Stimulated activated CD4-positive, alpha-beta T cell treated with anti-CD3 and anti-CD28 coated beads, Interleukin-2, amount 100 ng/mL, for 48 hours (primary cell): Measurements from ENCODE around the gene SLC4A2.
"Not testable (repeated sequence)": the region's sequence is repeated elsewhere in the genome, so short reads cannot be mapped to it uniquely, and the experiment has no call there.

ENCODE experiments used
- DNase-seq, 2 donors: peaks; one replicate each; pipeline ENCODE4 v3.0.0-alpha.2; 2020

Gene SLC4A2

GRCh38 chr7:151024435-151025056, 34.8 kb upstream of the SLC4A2 start, which contains the start of gene ATG9B:
ATG9B (minus strand) TSS chr7:151024494; CDS start chr7:151024423, 71 bp downstream.
- DNase-seq, result no peak

DNA sequence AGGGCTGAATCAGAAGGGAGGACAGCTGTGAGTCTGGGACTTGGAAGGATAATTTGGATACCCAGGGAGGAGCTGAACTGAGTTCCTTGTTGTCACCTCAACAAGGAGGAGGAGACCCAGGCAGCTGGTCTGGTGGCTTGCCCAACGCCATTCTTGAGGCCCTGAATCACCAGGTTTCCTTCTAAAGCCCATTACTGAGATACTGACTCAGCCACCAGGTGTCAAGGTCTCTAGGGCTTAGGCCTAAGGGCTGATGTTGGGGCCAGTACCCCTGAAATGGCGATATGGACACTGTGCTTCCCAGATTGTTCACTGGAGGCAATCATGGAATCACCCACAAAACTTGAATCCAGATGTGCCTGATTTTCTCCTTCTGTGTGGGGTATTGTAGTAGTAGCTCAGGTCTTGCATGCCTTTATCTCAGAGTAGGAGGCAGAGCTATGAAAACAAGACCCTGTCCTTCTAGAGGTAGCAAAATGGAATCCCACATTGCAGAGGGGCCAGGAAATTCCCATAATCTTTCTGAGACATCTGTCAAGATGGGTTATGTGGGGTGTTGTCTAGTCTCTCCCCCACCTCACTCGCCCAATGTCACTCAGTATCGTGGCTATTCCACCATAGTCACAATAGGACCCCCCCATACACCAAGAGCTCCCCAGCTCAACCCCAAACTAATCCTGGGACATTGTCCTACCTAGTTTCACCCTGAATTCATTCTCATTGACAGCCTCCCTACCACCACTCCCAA, 33.3 kb upstream of the SLC4A2 start:
- DNase-seq, result no peak

DNA sequence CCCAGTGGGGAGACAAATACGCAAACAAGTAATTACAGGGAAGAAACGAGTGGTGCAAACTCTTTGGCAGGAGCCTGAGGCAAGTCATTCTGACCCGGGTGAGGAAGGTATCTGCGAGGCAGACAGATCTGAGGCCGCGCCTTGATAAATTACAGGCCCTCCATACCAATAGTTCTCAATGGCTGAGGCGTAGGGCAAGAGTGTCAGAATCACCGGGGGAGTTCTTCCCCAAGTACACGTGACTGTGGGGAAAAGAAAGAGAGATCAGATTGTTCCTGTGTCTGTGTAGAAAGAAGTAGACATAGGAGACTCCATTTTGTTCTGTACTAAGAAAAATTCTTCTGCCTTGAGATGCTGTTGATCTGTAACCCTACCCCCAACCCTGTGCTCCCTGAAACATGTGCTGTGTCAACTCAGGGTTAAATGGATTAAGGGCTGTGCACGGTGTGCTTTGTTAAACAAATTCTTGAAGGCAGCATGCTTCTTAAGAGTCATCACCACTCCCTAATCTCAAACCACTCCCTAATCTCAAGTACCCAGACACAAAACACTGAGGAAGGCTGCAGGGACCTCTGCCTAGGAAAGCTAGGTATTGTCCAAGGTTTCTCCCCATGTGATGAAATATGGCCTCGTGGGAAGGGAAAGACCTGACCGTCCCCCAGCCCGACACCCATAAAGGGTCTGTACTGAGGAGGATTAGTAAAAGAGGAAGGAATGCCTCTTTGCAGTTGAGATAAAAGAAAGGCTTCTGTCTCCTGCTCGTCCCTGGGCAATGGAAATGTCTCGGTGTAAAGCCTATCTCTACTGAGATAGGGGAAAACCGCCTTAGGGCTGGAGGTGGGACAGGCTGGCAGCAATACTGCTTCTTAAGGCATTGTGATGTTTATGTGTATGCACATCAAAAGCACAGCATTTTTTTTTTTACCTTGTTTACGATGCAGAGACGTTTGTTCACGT, 32.3 kb upstream of the SLC4A2 start:
- DNase-seq, result not testable (repeated sequence)

DNA sequence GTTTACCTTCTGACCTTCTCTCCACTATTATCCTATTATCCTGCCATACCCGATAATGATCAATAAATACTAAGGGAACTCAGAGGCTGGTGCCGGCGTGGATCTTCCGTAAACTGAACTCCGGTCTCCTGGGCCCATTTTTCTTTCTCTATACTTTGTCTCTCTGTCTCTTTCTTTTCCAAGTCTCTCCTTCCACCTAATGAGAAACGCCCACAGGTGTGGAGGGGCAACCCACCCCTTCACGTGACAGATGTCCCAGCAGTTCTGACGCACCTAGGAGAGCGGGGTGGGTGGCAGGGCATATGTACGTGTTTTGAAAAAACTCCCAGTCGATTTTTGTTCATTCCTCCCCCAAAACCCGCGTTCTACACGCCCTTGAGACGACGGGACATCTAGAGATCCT, 31.7 kb upstream of the SLC4A2 start:
- DNase-seq, result not testable (repeated sequence)

- DNase-seq, result peak; percentile 96 to 97
These were observed 31.1 kb upstream of the SLC4A2 start, which contains the start of gene ABCB8 for GRCh38 chr7:151028131-151028947. ABCB8 (plus strand) TSS chr7:151028450; CDS start chr7:151028516, 66 bp downstream.

DNA sequence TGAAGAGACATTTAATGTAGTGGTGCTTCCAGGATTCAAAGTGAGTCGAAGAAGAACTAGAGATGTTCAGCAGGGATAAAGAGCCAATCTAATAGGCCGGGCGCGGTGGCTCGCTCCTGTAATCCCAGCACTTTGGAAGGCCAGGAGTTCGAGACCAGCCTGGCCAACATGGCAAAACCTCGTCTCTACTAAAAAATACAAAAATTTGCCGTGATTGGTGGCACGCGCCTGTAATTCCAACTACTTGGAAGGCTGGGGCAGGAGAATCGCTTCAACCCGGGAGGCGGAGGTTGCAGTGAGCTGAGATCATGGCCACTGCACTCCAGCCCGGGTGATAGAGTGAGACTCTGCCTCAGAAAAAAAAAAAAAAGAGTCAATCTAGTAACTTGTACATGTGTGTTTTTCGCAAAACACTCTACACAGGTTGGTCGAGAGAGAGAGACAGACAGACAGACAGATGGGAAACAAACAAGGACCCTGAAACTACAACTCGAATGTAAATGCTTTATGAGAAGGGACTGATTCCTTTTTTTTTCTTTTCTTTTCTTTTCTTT, 30.4 kb upstream of the SLC4A2 start:
- DNase-seq, result no peak

DNA sequence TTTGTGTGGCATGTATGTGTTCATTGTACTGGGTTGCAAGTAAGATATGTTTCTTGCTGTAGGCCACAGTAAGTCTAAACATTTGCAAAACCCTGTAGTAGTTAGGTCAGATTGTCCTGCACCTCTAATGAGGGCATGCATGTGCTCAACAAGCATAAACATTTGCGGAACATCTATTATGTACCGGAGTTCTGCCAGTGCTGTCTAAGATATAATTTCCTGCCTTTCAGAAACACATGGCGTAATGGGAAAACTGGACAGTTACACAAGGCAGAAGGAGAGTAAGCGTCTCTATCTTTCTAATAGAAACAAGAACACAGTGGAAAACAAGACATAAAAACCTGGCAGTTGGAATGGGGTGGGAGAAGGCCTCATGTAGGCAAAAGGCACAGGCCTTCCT, 28.4 kb upstream of the SLC4A2 start:
- no peak for DNase-seq

GRCh38 chr7:151032936-151033863, 26.2 kb upstream of the SLC4A2 start:
- DNase-seq, result no peak

DNA sequence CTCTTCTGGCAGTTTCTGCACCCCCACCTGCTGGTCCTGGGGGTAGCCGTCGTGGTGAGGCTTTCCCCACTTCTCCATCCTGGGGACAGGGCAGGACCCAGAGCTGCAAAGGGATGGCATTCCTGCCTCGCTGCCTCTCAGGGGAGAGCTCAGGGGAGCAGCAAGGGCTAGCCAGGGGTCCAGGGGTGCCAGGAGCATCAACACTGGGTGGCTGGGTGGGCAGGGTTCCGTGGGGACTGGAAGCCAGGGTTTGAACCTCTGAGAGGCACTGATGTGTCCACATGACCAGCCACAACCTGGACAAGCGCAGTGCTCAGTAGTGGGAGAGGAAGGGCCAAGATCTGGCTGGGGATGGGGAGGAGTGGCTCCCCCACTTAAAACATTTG, 25.5 kb upstream of the SLC4A2 start:
- no peak for DNase-seq

- no peak for DNase-seq
These were observed 24.9 kb upstream of the SLC4A2 start for GRCh38 chr7:151034312-151035025.

DNA sequence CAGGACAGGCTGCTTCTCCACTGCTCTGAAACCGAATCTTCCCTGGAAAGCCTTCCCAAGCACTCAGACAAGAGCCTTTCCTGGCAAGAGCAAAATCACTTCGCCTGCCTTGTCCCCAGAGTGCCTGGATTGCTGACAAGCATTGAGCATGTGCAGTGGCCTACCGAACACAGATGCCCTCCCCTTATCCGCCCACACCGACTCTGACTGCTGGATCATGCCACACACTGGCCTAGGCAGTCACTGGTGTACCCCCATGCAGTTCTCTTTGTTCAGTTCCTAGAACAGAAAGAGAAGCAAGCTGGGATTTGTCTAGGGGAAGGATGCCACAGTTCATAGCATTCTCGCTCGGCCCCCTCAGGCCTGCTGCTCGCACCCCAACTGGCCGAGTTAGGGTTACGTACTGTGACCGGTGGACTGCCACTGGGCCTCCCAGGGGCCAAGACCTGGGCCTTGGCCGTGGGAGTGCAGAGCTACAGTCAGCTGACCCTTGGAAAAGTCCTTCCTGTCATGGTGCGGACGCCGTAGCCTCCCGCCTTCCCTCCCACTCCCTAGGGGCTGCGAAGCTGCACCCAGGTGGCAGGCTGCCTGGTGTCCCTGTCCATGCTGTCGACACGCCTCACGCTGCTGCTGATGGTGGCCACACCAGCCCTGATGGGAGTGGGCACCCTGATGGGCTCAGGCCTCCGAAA, 24.2 kb upstream of the SLC4A2 start:
- no peak for DNase-seq

DNA sequence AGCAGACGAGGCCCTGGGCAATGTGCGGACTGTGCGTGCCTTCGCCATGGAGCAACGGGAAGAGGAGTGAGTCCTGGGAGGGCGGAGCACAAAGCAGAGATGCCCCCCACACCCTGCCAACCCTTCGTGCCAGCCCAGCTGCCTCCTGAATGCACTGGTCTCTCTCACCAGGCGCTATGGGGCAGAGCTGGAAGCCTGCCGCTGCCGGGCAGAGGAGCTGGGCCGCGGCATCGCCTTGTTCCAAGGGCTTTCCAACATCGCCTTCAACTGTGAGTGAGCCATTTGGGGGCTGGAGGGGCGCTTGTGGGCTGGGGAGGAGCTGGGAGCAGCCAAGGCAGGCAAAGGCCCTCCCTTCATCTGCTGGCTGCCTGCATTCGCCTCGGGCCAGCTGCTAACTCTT, 23.5 kb upstream of the SLC4A2 start:
- DNase-seq, result no peak

GRCh38 chr7:151038951-151039849, 20.2 kb upstream of the SLC4A2 start:
- DNase-seq, result peak; percentile 65 to 70

GRCh38 chr7:151039850-151040548, 19.4 kb upstream of the SLC4A2 start:
- no peak for DNase-seq

DNA sequence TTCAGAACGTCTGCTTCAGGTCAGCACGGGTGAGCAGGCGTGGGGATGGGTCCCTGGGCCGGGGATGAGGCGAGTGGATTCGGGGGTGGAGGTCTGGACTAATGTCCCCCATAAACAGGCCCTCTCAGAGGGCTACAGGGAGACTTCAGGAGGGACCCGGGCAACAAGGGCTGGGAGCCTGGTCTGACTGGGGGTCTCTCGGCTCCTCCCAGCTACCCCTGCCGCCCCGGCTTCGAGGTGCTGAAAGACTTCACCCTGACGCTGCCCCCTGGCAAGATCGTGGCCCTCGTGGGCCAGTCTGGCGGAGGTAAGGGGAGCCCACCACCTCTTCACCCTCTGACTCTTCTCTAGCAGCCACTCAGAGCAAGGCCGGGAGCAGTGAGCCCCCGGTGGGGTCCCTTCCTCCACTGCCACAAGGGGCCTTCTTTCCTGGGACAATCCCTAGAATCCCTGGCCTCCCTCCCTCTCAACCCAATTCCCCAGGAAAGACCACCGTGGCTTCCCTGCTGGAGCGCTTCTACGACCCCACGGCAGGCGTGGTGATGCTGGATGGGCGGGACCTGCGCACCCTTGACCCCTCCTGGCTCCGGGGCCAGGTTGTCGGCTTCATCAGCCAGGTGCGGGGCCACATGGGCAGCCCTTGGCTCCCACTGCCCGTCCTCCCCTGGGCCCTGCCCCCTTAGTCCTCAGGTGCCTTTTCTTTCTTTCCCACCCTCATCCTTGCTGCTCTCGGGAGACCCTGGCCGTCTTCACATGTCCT, 18.6 kb upstream of the SLC4A2 start:
- no peak for DNase-seq

DNA sequence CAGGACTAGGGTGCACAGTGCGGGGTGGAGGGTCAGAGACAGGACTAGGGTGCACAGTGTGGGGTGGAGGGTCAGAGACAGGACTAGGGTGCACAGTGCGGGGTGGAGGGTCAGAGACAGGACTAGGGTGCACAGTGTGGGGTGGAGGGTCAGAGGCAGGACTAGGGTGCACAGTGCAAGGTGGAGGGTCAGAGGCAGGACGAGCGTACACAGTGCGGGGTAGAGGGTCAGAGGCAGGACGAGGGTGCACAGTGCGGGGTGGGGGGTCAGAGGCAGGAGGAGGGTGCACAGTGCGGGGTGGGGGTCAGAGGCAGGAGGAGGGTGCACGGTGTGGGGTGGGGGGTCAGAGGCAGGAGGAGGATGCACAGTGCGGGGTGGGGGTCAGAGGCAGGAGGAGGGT, 15.9 kb upstream of the SLC4A2 start:
- not testable (repeated sequence) for DNase-seq

DNA sequence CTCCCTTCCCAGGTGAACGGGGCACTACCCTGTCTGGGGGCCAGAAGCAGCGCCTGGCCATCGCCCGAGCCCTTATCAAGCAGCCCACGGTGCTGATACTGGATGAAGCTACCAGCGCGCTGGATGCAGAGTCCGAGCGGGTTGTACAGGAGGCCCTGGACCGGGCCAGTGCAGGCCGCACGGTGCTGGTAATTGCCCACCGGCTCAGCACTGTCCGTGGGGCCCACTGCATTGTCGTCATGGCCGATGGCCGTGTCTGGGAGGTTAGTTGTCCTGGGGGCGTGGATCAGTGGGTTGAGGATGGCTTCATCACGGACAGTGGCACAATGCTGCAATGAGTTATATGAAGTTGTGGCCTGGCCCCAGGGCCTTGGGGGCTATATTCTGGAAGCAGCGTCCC, 15.4 kb upstream of the SLC4A2 start:
- DNase-seq, result no peak
